Inflammatory macrophage treated with lipopolysaccharide for 1 hour (primary cell): ENCODE data around the gene TOX2.

Experiments used
- DNase-seq, 2 donors: peaks; one replicate each; pipeline ENCODE4 v3.0.0-alpha.2; 2020 to 2022

Gene TOX2

GRCh38 chr20:43961116-43961515 is 46.5 kb downstream of the TOX2 start:
- DNase-seq: no peak

DNA sequence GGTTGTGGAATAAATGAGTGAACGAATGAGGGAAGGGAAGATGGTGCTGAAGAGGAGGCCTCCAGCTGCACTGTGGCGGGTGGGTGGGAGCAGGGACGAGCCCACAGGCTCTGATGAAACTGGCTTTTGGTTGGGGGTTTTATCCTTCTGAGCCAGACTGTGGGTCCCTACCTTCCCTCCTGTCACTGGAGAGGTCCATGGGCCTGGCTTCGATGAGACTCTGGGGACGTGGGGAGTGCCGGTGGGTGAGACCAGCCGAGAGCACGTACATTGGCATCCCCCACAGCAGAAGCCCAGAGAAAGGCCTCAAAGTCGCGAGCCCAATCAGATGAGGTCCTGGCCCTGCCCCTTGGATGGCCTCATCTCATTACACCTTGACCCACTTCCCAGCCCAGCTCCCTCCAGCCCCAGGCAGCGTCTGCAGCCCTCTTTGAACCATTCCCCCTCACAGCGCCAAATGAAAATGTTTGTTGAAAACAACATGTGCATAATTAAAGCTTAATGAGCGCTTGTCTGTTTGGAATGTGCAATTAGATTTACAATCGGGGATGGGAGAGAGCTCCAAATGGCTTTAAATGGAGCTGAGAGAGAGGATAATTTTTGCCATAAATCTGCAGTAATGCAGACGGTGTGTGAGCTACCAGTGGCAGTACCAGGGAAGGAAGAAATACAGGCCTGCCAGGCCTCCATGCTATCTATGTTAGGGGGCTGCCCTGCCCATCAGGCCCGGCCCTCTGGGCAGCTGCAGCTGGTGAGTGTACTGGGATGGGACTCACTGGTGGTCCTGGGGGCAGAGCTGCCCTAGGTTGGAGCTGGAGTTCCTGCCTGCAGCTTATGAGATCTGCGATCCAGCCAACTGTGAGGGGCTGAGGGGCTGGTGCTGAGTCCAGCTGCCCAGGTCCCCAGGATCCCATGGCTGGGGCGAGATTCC is 47.2 kb downstream of the TOX2 start:
- DNase-seq: no peak

DNA sequence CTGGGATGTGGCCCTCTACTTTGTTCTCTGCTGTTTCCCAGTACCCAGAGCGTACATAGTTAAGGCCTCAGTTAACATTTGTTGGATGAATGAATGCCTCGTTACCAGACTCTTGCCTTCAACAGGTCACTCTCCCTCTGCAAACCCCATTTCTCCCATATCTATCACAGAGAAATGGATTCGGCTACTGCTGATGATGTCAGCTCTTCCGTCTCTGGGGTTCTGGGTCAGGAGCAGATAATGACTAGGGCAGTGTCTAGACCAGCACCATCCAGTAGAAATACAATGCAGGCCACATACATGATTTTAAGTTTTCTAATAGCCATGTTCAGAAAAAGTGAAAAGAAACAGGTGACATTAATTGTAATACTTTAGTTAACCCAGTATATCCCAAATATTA is 47.9 kb downstream of the TOX2 start:
- DNase-seq: no peak

GRCh38 chr20:43963233-43963632 is 48.6 kb downstream of the TOX2 start:
- DNase-seq: no peak

DNA sequence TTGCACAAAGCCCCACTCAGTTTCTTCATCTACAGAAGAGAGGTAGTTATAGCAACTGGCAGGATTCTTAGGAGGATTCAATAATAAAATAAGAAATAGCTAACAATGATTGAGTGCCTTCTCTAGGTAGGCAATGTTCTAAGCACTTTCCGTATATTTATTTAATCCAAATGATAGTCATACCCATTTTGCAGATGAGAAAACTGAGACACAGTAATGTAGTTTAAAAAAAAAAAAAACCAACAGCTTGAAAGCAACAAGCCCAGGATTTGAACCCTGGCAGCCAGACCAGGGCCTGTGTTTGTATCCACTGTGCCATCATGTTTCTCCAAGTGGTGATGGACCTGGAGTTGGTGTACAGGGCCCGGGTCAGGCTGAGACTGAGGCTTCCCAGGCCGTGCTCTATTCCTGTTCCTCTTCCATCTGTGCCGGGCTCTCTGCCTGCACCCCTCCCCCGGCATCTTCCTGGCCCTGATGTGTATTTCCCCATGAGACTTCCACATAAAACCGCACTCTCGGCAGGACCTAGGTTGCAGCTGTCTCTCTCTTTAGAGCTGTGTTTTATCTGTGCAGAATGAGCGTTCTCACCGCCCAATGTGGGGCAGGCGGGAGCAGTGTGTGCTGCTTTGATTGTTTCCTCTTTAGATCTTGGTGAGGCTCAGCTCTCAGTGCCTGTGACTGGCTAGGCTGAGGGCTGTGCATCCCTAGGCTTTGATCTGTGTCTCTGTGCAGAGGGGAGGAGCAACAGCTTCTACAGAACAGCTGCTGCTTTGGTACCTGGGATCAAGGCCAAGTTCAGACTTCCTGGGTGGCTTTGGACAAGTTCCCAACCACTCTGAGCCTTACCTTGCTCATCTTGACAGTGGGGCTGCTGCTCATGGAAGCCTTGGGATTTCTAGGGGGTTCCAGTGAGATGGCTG is 49.5 kb downstream of the TOX2 start:
- DNase-seq: peak in 1 of 2 donors; percentile 52

GRCh38 chr20:43968341-43969000 is 53.8 kb downstream of the TOX2 start:
- no peak for DNase-seq

DNA sequence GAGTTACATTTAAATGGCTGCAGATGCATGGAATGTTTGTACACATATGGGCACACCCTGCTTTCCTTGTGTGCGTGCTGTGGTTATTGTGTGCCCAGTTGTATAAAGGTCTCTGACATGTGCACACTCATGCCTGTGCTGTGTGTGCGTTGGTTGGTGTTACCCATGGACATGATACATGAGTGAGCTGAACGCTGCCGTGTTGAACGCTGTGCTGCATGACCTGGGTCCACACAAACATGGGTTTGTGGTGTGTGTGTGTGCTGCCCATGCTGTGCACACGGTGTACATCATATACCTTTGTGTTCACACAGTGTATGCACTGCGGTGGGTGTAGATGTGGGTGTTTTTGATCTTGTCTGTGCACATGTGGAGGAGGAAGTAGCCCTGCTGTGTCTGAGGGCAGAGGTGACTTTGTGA is 54.4 kb downstream of the TOX2 start:
- no peak for DNase-seq

DNA sequence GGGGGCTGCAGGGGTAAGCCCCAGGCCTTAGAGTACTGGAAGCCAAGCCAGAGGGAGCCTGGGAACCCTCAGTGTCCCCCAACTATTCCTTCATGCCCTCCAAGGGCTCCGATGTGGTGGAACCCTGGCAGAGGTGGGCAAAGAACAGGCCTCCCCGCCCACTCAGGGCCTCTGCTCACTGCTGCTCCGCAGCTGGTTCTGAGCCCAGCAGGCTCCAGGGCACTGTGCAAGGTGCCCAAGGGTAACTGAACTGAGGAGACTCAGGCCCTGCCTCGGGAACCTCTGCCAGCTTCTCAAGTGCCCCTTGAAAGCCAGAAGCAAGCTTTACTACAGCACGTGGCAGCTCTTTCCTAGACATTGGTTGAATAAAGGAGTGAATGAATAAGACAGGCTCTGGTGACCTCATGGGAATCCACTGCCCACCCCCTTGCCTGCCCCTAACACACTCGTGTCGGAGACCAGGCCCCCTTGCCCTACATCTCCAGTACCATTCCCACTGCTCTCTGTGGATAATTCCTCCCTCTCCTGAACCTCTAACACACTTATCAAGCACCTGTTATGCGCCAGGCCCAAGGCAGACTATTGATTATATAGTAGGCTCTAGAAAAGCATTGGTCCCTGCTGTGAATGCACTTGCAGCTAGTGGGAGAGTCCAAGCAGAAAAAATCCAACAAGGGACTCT is 55.0 kb downstream of the TOX2 start:
- no peak for DNase-seq

- DNase-seq: no peak
Measured at GRCh38 chr20:43971267-43971666, 56.6 kb downstream of the TOX2 start.

DNA sequence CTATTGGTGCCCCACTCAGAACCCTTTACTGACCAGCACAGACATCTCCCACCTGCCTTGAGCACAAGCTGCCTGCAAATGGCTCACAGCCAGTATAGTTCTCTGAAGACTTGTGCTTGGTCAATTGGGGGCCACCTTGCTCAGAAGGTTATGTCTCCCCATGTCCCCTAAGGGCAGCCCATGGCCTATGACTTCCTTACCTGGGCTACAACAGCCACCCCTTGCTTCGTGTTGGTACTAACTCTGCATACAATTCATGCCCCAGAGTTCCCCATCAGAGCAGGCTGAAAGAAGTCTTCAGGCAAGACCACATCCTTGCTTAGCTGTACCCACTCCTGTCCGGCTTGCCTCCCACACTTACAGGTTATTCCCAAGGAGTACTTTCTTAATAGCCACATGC is 57.4 kb downstream of the TOX2 start:
- no peak for DNase-seq

DNA sequence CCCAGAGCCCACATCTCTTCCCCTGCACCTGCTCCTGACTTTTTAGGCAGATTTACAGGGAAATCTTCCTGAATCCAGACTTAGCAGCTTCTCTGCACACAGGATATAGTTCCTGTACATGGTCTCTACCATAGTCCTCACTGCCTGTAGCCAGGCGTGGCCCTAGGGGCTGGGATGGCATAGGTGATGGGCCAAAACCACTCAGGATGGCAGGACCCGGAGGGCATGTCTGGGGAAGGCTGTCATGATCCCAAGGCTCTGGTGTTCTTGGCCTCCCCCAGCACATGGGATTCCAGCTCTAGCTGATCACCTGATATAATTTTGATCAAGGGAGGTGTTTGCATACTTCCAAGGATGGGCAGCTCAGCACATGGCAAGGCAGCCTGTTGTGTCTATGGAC is 58.0 kb downstream of the TOX2 start:
- no peak for DNase-seq

DNA sequence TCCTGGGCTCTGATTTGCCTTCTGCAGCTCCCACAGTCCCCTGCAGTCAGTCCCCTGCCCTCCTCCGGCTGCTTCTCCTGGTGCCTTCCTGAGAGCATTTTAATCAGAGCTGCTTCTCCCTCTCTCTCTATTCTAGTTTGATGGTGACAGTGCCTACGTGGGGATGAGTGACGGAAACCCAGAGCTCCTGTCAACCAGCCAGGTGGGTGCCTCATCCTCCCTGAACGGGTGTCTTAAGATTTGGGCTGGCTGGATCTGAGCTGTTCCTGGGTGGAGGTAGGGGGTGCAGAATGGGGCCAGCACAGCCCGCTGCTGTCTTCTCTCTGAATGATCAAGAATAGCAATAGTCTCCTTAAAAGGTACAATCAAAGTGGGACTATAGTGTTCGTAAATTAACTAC is 58.6 kb downstream of the TOX2 start:
- no peak for DNase-seq

DNA sequence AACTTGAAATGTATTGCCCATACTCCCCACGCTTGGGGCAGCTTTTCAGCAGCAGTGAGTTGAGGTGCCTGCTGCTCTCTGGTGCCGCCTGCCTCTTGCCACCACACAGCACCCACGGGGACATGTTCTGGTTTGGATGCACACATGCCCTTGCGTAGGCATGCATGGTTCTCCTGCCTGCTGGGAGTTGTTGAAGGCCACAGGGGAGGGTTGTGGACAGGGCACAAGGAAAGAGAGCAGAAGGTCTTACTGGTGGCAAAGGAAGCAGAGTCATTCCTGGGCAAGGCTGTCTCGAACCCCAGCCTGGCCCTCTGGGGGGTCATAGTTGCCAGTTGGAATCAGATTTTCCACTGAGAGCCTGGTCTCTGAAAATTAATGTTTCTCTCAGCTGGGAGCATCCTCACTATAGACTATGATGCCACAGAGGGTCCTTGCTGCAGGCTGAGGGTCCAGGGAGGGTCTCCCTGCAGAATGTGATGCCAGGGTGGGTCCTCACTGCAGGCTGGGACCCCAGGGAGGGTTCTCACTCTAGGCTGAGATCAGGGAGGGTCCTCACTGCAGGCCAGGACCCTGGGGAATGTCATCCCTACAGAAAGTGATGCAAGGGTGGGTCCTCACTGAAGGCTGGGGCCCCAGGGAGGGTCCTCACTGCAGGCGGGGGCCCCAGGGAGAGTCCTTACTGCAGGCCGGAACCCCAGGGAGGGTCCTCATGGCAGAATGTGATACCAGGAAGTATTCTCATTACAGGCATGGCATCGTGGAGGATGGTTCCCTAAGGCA is 59.2 kb downstream of the TOX2 start:
- no peak for DNase-seq

DNA sequence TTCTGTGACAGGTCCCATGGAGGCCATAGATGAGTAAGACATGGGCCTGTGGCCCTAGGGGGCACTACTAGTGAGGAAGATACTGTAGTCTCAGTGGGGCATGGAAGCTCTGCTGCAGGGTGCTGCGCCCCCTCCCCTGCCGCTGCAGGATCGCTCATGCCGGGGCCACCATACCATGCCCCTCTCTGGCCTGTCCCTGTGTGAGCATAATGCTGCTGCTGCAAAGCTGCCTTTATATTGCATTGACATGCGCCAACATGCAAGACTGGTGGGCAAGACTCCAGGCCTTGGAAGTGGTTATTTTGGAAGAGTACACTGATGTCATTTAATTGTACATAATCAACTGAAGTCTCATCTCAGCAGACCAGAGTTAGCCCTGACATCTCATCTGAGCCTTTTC is 60.0 kb downstream of the TOX2 start:
- no peak for DNase-seq

- no peak for DNase-seq
Measured at GRCh38 chr20:43975096-43975768, 60.6 kb downstream of the TOX2 start.

DNA sequence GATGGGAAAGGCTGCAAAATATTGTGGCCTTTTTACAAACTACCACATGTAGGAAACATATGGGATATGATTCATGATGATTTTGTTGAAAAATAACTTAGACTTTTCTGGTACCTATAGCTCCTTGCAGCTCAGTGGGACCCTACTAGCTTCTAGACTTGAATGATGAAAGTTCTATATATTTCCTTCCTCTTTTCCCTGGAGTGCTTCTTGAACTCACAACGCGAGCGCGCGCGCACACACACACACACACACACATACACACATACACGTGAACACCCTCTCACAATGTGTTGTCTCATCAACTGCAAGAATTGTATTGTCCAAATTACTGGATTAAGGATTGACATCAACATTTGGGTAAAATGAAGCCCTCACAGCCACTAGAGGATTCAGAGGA is 61.9 kb downstream of the TOX2 start:
- peak; percentile 13 to 29 for DNase-seq

DNA sequence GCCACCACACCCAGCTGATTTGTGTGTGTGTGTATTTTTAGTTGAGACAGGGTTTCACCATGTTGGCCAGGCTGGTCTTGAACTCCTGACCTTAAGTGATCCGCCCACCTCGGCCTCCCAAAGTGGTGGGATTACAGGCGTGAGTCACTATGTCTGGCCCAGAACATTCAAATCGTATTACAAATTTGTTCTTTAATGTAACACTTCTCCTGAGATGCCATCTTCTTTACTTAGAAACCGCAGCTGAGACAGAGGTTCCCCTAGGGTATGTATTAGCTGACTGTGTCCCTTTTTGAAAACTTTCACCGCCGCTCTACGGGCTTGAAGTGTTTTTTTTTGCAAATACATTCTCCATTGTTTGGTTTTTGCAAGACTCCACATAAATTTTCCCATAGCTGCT is 62.6 kb downstream of the TOX2 start:
- no peak for DNase-seq

- no peak for DNase-seq
Measured at GRCh38 chr20:43977962-43978361, 63.3 kb downstream of the TOX2 start.

DNA sequence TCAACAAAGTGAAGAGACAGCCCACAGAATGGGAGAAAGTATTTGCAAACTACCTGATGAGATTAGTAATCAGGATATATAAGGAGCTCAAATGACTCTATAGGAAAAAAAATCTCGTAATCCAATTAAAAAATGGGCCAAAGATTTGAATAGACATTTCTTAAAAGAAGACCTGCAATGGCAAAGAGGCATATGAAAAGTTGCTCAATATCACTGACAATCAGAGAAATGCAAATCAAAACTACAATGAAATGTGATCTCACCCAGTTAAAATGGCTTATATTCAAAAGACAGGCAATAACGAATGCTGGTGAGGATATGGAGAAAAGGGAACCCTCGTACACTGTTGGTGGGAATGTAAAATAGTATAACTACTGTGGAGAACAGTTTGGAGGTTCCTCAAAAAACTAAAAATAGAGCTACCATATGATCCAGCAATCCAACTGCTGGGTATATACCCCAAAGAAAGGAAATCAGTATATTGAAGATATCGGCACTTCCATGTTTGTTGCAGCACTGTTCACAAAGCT is 65.0 kb downstream of the TOX2 start:
- DNase-seq: peak in 1 of 2 donors; percentile 22

DNA sequence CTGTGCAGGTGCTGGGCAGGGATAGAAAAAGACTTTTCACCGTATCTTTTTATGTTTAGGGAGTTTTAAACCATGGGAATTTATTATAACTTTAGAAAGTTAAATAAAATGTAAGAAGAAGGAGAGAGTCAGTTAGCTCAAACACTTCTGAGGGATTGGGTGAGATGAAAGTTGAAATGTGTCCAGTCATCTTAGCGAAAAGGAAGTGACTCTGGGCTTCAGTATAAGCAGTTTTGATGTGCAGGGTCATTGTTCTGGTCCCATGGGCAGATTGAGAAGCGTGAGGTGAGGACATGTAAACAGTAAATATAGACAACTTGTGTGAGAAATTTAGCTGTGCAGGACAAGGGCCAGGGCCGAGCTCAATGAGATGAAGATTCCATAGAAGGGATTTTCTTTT is 66.9 kb downstream of the TOX2 start:
- no peak for DNase-seq

DNA sequence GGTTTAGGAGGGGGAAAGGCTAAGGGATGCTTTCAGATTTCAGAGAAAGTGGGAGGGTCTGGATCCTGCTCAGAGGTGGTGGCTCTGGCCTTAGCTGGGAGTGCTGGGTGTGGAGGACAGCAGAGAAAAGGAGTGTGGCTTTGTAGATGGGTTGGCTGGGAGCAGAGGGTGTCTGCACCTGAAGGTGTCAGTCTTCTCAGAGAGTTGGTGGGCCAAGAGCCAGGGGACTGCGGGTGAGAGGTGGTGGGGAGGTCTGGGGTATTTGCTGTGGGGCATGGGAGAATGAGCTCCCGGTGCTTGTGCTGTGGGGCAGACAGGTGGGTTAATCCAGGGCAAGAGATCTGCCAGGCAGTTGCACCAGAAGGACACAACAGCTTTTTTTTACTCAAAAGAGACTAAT is 67.4 kb downstream of the TOX2 start:
- DNase-seq: no peak
